MCF 10A (cell line): ENCODE results near the gene MYLK. TPM values are rescaled to one million over a fixed set of nuclear protein-coding genes. Genes with fewer than 3 reads are reported as not detected.

ENCODE experiments used
- BruUV-seq: library from RNA; stranded (reverse); fragments of 400-500 nt; replicated peaks from 2 replicates; lab custom pipeline; 2021; lab: Mats Ljungman, UMichigan
- CTCF ChIA-PET: fragments of 300-600 bp; sonication (Branson Sonifier 250); formaldehyde crosslinking; extraction: SDS; loops from one replicate; lab custom pipeline; 2021; ENCODE audit warnings: antibody characterized with exemption, inconsistent platforms; lab: Yijun Ruan, JAX
- POLR2A ChIA-PET: fragments of 300-600, 350-650 bp; sonication (Branson Sonifier 250); formaldehyde crosslinking; extraction: SDS; loops from one replicate; lab custom pipeline; 2020; ENCODE audit warnings: antibody characterized with exemption, inconsistent platforms; lab: Yijun Ruan, JAX
- DNase-seq: peaks from one replicate; pipeline ENCODE4 v3.0.0-alpha.2; 2018; ENCODE audit not compliant: unreplicated experiment
- H3K27ac Mint-ChIP-seq: one replicate; pipeline ENCODE4 v1.8.0; 2022; ENCODE audit warnings: mild to moderate bottlenecking, low read depth, mixed read lengths; ENCODE audit not compliant: unreplicated experiment
- H3K27me3 Mint-ChIP-seq: one replicate; pipeline ENCODE4 v1.8.0; 2022; ENCODE audit warnings: mixed read lengths; ENCODE audit not compliant: insufficient read depth, unreplicated experiment
- H3K36me3 Mint-ChIP-seq: one replicate; pipeline ENCODE4 v1.8.0; 2022; ENCODE audit warnings: mild to moderate bottlenecking, moderate library complexity, mixed read lengths; ENCODE audit not compliant: insufficient read depth, unreplicated experiment
- H3K4me1 Mint-ChIP-seq: one replicate; pipeline ENCODE4 v1.8.0; 2022; ENCODE audit warnings: mixed read lengths; ENCODE audit not compliant: insufficient read depth, unreplicated experiment
- H3K4me3 Mint-ChIP-seq: one replicate; pipeline ENCODE4 v1.8.0; 2022; ENCODE audit warnings: mild to moderate bottlenecking, moderate library complexity, mixed read lengths; ENCODE audit not compliant: unreplicated experiment
- H3K9me3 Mint-ChIP-seq: one replicate; pipeline ENCODE4 v1.8.0; 2022; ENCODE audit warnings: mixed read lengths; ENCODE audit not compliant: unreplicated experiment
- intact Hi-C: fragments of 100-400 bp; cut with micrococcal nuclease; formaldehyde crosslinking; loops from 2 replicates; pipeline ENCODE4 v1.14.1; 2022
- total RNA-seq: library from RNA; stranded (reverse); gene quantifications from 2 replicates; pipeline ENCODE4 v1.2.3, GENCODE V29; 2022
- TF ChIP-seq, protein P1 (sequence below): fragments of 200-600 bp; IDR thresholded peaks from one replicate; pipeline ENCODE4 v1.8.0; 2022; ENCODE audit warnings: antibody characterized with exemption, mild to moderate bottlenecking; ENCODE audit not compliant: unreplicated experiment

MYLK gene
- total RNA-seq, 1 experiment from 2014 or later: 2.3 TPM

- intact Hi-C loops: no loop called here
- TF ChIP-seq, protein P1, sequence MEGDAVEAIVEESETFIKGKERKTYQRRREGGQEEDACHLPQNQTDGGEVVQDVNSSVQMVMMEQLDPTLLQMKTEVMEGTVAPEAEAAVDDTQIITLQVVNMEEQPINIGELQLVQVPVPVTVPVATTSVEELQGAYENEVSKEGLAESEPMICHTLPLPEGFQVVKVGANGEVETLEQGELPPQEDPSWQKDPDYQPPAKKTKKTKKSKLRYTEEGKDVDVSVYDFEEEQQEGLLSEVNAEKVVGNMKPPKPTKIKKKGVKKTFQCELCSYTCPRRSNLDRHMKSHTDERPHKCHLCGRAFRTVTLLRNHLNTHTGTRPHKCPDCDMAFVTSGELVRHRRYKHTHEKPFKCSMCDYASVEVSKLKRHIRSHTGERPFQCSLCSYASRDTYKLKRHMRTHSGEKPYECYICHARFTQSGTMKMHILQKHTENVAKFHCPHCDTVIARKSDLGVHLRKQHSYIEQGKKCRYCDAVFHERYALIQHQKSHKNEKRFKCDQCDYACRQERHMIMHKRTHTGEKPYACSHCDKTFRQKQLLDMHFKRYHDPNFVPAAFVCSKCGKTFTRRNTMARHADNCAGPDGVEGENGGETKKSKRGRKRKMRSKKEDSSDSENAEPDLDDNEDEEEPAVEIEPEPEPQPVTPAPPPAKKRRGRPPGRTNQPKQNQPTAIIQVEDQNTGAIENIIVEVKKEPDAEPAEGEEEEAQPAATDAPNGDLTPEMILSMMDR: no peak
- DNase-seq: no peak
- peaks cover 9% of the 10 kb centered on the region for H3K4me1 Mint-ChIP-seq
- peaks cover 27% of the 10 kb centered on the region for H3K27me3 Mint-ChIP-seq
- POLR2A ChIA-PET: interaction anchor here (0.9 kb wide), 1 partner anchor 96 kb away, joined by 3 read pairs; no protein-coding TSS in a partner anchor
- H3K9me3 Mint-ChIP-seq: no peaks in the 10 kb centered on the region
- CTCF ChIA-PET: interaction anchor here (0.7 to 1.1 kb wide), 3 partner anchors 21 to 94 kb away, joined by 3 read pairs; no protein-coding TSS in a partner anchor
- no TSS peak for BruUV-seq
- no peaks in the 10 kb centered on the region for H3K36me3 Mint-ChIP-seq
- no peak overlapping the region for H3K27ac Mint-ChIP-seq
- H3K4me3 Mint-ChIP-seq: no peak overlapping the region
Measured at GRCh38 chr3:123682302-123682701, 201.8 kb downstream of the MYLK start.

GRCh38 chr3:123679712-123680386 is 204.3 kb downstream of the MYLK start:
- Mint-ChIP-seq H3K4me1 (peaks cover 9% of the 10 kb centered on the region), H3K27me3 (peaks cover 51% of the 10 kb centered on the region), H3K9me3 (no peaks in the 10 kb centered on the region), H3K36me3 (no peaks in the 10 kb centered on the region), H3K27ac (no peak overlapping the region), H3K4me3 (no peak overlapping the region)
- CTCF ChIA-PET: interaction anchor here (0.9 kb wide), 1 partner anchor 28 kb away, joined by 6 read pairs; no protein-coding TSS in a partner anchor
- BruUV-seq: no TSS peak
- POLR2A ChIA-PET: no interaction called here
- intact Hi-C loops: no loop called here
- TF ChIP-seq, protein P1: no peak
- no peak for DNase-seq

DNA sequence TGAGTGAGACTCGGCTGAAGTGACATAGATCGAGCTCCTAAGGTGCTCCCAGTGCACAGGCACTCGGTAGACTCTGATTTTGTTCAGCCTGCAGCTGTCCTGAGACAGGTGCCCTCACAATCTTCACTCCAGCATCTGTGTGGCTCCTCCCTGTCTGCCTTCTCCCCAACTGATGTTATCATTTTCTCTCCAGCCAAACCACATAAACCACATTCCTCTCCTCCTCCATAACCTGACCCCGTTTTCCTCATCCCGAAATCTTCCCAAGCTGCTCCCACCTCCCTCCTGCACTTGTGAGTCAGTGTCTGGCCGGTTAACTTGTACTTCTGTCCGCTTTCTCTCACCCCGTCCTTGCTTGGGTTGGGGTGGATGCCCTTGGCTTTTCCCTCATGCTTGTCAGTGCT is 206.0 kb downstream of the MYLK start:
- TF ChIP-seq, protein P1: no peak
- intact Hi-C loops: no loop called here
- BruUV-seq: no TSS peak
- peaks cover 68% of the 10 kb centered on the region for H3K27me3 Mint-ChIP-seq
- ChIA-PET CTCF (interaction anchor here (0.9 to 1.0 kb wide), 2 partner anchors 13 to 545 kb away, joined by 3 read pairs; no protein-coding TSS in a partner anchor), POLR2A (no interaction called here)
- DNase-seq: peak; percentile 69
- H3K4me3 Mint-ChIP-seq: no peak overlapping the region
- no peaks in the 10 kb centered on the region for H3K36me3 Mint-ChIP-seq
- H3K4me1 Mint-ChIP-seq: peaks cover 9% of the 10 kb centered on the region
- H3K9me3 Mint-ChIP-seq: no peaks in the 10 kb centered on the region
- H3K27ac Mint-ChIP-seq: no peak overlapping the region

DNA sequence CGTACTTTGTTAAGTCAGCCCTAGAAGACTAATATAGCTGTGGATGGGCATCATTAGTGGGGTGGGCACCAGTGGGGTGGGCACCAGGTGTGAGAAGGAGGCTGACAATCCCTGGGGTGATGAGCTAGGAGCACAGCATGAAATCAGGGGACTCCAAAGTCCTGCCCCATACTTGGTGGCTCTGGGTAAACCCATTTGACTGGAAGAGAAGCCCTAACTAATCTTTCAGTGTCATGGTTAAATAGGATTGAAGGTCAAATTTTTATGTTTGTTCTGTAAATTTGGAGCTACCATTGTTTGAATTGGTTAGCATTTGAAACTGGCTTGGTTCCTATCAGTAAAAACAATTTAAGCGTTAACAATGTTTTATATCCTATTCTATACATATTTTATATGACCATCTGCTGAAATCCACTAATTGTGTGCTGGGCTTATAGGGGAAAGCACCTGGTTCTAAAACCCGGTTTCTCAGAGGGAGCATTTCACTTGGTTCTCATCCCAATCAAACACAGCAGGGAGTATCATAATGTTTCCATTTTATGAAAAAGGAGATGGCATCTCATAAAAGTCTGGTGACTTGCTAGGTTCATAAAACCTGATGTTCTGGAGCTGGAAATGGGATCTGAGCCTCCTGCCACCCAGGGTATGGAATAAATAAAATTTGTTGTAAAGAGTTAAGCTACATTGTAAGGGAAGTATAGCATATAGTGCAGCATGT is 211.5 kb downstream of the MYLK start:
- no TSS peak for BruUV-seq
- Mint-ChIP-seq H3K36me3 (no peaks in the 10 kb centered on the region), H3K4me1 (no peaks in the 10 kb centered on the region), H3K4me3 (no peak overlapping the region), H3K27me3 (peaks cover 82% of the 10 kb centered on the region), H3K27ac (no peak overlapping the region), H3K9me3 (no peaks in the 10 kb centered on the region)
- CTCF ChIA-PET: interaction anchor here (1.5 to 6.4 kb wide), 3 partner anchors 20 to 51 kb away, joined by 3 to 46 read pairs (median 3); no protein-coding TSS in a partner anchor
- DNase-seq: no peak
- intact Hi-C loops: no loop called here
- TF ChIP-seq, protein P1: no peak
- POLR2A ChIA-PET: interaction anchor here (1.0 kb wide), 1 partner anchor 12 kb away, joined by 4 read pairs; no protein-coding TSS in a partner anchor
